PFSK-1 (cell line): ENCODE measurements around the gene MAP3K3.

Source experiments
- FOXP2 ChIP-seq: optimal IDR thresholded peaks from 2 replicates; pipeline ENCODE3; 2011; ENCODE audit warnings: borderline replicate concordance, control low read depth, inconsistent platforms; ENCODE audit not compliant: insufficient read depth; ENCODE audit errors: extremely low read length, extremely low read depth
- POLR2AphosphoS5 ChIP-seq: IDR thresholded peaks from 2 replicates; pipeline ENCODE4 v1.6.1; 2012; ENCODE audit warnings: low read depth, mild to moderate bottlenecking, control low read depth, low read length, moderate library complexity
- SIN3A ChIP-seq: IDR thresholded peaks from 2 replicates; pipeline ENCODE4 v1.6.1; 2012; ENCODE audit warnings: mild to moderate bottlenecking, low read length, moderate library complexity, borderline replicate concordance; ENCODE audit not compliant: insufficient read depth
- TAF1 ChIP-seq: IDR thresholded peaks from 2 replicates; pipeline ENCODE4 v1.6.1; 2012; ENCODE audit warnings: low read length, control low read depth, borderline replicate concordance; ENCODE audit not compliant: insufficient read depth
- TF ChIP-seq, protein P1 (sequence below), 2 experiments: IDR thresholded peaks; 2 replicates each; pipeline versions ENCODE4 v1.6.1 to v1.8.0; 2011 to 2012; ENCODE audit warnings: low read depth in 2 of 2, low read length in 2 of 2, control low read depth in 1 of 2, inconsistent platforms in 1 of 2, mild to moderate bottlenecking in 1 of 2, moderate library complexity in 1 of 2; ENCODE audit not compliant: insufficient read depth in 1 of 2

MAP3K3 gene

DNA sequence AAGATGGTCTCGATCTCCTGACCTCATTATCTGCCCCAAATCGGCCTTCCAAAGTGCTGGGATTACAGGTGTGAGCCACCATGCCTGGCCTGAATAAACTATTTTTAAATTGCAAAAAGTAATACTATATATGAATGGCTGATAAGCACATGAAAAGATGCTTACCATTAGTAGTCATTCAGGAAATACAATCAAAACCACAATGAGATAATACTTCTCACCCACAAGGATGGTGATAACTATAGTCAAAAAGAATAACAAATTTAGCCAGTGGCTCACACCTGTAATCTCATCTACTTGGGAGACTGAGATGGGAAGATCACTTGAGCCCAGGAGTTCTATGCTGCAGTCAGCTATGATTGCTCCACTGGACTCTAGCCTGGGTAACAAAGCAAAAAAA, 23.9 kb upstream of the MAP3K3 start:
- TF ChIP-seq, protein P1, sequence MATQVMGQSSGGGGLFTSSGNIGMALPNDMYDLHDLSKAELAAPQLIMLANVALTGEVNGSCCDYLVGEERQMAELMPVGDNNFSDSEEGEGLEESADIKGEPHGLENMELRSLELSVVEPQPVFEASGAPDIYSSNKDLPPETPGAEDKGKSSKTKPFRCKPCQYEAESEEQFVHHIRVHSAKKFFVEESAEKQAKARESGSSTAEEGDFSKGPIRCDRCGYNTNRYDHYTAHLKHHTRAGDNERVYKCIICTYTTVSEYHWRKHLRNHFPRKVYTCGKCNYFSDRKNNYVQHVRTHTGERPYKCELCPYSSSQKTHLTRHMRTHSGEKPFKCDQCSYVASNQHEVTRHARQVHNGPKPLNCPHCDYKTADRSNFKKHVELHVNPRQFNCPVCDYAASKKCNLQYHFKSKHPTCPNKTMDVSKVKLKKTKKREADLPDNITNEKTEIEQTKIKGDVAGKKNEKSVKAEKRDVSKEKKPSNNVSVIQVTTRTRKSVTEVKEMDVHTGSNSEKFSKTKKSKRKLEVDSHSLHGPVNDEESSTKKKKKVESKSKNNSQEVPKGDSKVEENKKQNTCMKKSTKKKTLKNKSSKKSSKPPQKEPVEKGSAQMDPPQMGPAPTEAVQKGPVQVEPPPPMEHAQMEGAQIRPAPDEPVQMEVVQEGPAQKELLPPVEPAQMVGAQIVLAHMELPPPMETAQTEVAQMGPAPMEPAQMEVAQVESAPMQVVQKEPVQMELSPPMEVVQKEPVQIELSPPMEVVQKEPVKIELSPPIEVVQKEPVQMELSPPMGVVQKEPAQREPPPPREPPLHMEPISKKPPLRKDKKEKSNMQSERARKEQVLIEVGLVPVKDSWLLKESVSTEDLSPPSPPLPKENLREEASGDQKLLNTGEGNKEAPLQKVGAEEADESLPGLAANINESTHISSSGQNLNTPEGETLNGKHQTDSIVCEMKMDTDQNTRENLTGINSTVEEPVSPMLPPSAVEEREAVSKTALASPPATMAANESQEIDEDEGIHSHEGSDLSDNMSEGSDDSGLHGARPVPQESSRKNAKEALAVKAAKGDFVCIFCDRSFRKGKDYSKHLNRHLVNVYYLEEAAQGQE (IDR thresholded peaks at IDR 0.05; ENCODE audit: insufficient read depth in 1 of 2, low read depth in 2 of 2, low read length in 2 of 2): no peak
- TF ChIP-seq TAF1 (no peak), POLR2AphosphoS5 (no peak), FOXP2 (no peak), SIN3A (no peak)

GRCh38 chr17:63600569-63601438, 21.4 kb upstream of the MAP3K3 start, which contains the start of gene TACO1:
TACO1 (plus strand) TSS chr17:63600895; CDS start chr17:63601084, 189 bp downstream.
- peak; percentile 95 for TF ChIP-seq FOXP2
- TF ChIP-seq POLR2AphosphoS5: peak; percentile 90
- TF ChIP-seq TAF1: peak; percentile 96
- TF ChIP-seq, protein P1 (IDR thresholded peaks at IDR 0.05; ENCODE audit: insufficient read depth in 1 of 2, low read depth in 2 of 2, low read length in 2 of 2): peak; percentile 23 to 72; a peak in 2 of 4 replicates
- 0 out of 2 replicates have a peak, but pooled peaks have one; percentile 23 for TF ChIP-seq SIN3A

- TF ChIP-seq, protein P1 (IDR thresholded peaks at IDR 0.05; ENCODE audit: insufficient read depth in 1 of 2, low read depth in 2 of 2, low read length in 2 of 2): no peak
- TF ChIP-seq POLR2AphosphoS5 (no peak), TAF1 (no peak), FOXP2 (no peak), SIN3A (no peak)
Observed at GRCh38 chr17:63601439-63602371, 20.5 kb upstream of the MAP3K3 start.

GRCh38 chr17:63609816-63610573, 12.2 kb upstream of the MAP3K3 start:
- TF ChIP-seq, protein P1 (IDR thresholded peaks at IDR 0.05; ENCODE audit: insufficient read depth in 1 of 2, low read depth in 2 of 2, low read length in 2 of 2): no peak
- TF ChIP-seq POLR2AphosphoS5 (no peak), TAF1 (no peak), SIN3A (no peak), FOXP2 (no peak)
